Measurements from ENCODE around the gene RGP1. TPM values are rescaled to one million over a fixed set of nuclear protein-coding genes. Genes with fewer than 3 reads are reported as not detected.
A peak's percentile ranks its signal among the peaks of the same experiment; 100 is the strongest.

The RGP1 gene
- total RNA-seq, 1 experiment from 2014 or later = 26.6 TPM

DNA sequence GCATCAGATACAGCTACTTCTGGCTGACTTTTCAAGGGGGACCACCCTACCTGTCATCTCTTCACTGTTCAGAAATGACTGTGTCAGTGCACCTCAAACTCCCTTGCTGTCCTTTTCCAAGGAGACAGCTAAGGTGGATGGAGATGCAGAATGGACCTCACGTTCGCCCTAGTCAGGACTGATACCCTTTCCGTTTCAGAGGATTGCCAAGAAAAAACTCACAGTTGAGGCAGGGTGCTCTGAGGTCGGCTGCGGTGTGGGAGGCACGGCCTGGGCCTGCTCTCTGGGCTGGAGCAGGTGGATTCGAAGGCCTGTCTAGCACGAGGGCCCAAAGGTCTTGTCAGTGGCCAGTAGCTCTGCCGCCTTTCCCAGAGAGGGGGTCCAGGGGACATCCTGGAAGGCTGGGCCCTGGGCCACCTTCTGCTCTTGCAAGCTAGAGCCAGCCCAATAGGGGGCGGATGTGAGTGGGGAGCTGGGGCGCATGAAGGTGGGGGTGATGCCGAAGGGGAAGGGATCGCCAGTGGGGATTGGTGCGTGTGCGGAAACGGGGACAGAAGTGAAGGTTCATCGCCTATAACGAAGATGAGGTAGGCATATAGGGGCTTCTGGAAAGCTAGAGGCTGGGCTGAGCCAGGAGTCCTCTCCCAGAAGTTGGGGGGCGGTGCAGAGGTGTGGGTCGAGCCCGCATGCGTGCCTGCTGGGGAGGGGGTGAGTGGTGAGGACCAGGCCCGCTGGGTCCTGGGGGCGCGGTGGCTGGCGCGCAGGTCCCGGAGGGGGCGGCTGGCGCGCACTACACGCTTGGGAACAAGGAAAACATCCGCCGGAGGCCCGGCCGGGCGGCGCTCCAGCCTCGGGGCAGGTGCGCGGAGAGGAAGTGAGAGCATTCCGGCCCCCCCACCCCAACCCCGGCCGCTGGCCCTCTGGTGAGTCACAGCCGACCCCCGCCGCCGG is 7.5 kb downstream of the RGP1 start:
- peaks cover 30% of the 10 kb centered on the region for H3K4me1 Mint-ChIP-seq (ENCODE audit: low read depth, unreplicated experiment)

DNA sequence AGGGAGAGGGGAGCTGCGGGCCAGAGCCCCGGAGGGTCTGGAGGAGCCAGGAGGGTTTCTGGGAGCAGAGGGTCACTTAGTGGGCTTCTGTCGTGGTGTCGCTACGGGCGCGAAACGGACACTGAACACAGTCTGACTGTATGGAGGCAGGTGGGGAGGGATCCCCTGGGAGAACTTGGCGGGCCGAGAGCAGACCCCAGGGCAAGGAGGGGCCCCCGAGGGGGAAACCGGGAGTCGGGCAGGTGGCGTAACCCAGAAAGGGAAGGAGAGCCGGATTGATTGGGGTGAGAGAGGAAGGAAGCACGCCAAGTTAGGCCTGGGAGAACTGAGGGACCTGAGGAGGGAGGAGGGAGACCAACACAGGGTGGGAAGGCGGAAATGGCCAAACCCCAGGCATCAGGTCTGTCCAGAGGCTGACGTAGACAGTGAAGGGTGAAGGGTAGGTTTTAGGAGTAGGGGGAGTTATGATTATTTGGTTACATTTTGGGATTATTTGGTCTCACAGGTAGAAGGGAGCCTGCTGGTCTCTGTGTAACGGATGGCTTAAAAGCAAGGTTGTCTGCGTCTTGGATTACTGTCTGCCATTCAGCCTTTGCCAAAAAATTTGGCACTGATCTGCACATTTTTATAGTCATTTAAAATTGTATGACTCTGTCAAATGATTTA is 8.3 kb downstream of the RGP1 start:
- H3K36me3 Mint-ChIP-seq (ENCODE audit: insufficient read depth, unreplicated experiment) = peaks cover 56% of the 10 kb centered on the region
- H3K9me3 Mint-ChIP-seq (ENCODE audit: low read depth, unreplicated experiment) = no peaks in the 10 kb centered on the region
- H3K4me1 Mint-ChIP-seq (ENCODE audit: low read depth, unreplicated experiment) = peaks cover 38% of the 10 kb centered on the region
- TF ChIP-seq, protein P1, sequence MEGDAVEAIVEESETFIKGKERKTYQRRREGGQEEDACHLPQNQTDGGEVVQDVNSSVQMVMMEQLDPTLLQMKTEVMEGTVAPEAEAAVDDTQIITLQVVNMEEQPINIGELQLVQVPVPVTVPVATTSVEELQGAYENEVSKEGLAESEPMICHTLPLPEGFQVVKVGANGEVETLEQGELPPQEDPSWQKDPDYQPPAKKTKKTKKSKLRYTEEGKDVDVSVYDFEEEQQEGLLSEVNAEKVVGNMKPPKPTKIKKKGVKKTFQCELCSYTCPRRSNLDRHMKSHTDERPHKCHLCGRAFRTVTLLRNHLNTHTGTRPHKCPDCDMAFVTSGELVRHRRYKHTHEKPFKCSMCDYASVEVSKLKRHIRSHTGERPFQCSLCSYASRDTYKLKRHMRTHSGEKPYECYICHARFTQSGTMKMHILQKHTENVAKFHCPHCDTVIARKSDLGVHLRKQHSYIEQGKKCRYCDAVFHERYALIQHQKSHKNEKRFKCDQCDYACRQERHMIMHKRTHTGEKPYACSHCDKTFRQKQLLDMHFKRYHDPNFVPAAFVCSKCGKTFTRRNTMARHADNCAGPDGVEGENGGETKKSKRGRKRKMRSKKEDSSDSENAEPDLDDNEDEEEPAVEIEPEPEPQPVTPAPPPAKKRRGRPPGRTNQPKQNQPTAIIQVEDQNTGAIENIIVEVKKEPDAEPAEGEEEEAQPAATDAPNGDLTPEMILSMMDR (IDR thresholded peaks at IDR 0.05; ENCODE audit: unreplicated experiment) = no peak
- peak overlapping the region; percentile 89 for H3K4me3 Mint-ChIP-seq (ENCODE audit: low read depth, unreplicated experiment)
- no peaks in the 10 kb centered on the region for H3K27me3 Mint-ChIP-seq (ENCODE audit: unreplicated experiment)
- H3K27ac Mint-ChIP-seq (ENCODE audit: unreplicated experiment) = peak overlapping the region; percentile 65
- CTCF ChIA-PET = interaction anchor here (0.6 to 1.2 kb wide), 3 partner anchors 33 to 1187 kb away, joined by 4 to 6 read pairs (median 4); no protein-coding TSS in a partner anchor
- peak; percentile 62 for DNase-seq
- BruUV-seq (replicated peaks) = no TSS peak
- intact Hi-C loops (cut with micrococcal nuclease; ENCODE audit: unreplicated experiment) = no loop called here

More for the DNA sequence above, 7.5 kb downstream of the RGP1 start:
- TF ChIP-seq, protein P1 (IDR thresholded peaks at IDR 0.05; ENCODE audit: unreplicated experiment) = peak; percentile 67
- CTCF ChIA-PET = interaction anchor here (0.6 to 1.2 kb wide), 5 partner anchors 21 to 1186 kb away, joined by 4 to 6 read pairs (median 4); partner anchors contain the start of genes CREB3 and TLN1
- peak; percentile 80 for DNase-seq
- peak overlapping the region; percentile 89 for H3K4me3 Mint-ChIP-seq (ENCODE audit: low read depth, unreplicated experiment)
- intact Hi-C loops (cut with micrococcal nuclease; ENCODE audit: unreplicated experiment) = no loop called here
- no peaks in the 10 kb centered on the region for H3K9me3 Mint-ChIP-seq (ENCODE audit: low read depth, unreplicated experiment)
- H3K36me3 Mint-ChIP-seq (ENCODE audit: insufficient read depth, unreplicated experiment) = peaks cover 51% of the 10 kb centered on the region
- H3K27me3 Mint-ChIP-seq (ENCODE audit: unreplicated experiment) = no peaks in the 10 kb centered on the region
- H3K27ac Mint-ChIP-seq (ENCODE audit: unreplicated experiment) = peak overlapping the region; percentile 65
- BruUV-seq (replicated peaks) = TSS peak; percentile 29

DNA sequence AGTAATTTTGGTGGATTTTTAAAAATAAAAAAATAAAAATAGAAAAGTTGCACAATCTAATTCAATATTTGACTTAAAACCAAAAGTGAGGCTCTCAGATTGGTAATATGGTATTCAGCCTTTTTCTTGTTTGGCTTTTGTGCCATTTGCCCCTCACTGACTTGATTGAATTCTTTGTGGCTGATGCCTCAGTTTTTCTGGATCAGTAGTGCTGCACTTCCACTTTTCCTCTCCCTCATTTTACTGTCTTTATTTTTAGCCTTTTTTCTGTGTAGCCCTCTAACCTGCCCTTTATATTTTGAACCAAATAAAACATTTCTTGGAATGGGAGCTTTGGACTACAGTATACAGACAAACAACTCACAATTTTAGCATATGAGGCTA is 8.8 kb downstream of the RGP1 start:
- CTCF ChIA-PET = no interaction called here
- peaks cover 38% of the 10 kb centered on the region for H3K4me1 Mint-ChIP-seq (ENCODE audit: low read depth, unreplicated experiment)
- no peaks in the 10 kb centered on the region for H3K9me3 Mint-ChIP-seq (ENCODE audit: low read depth, unreplicated experiment)
- H3K4me3 Mint-ChIP-seq (ENCODE audit: low read depth, unreplicated experiment) = peak overlapping the region; percentile 89
- intact Hi-C loops (cut with micrococcal nuclease; ENCODE audit: unreplicated experiment) = no loop called here
- no peak for DNase-seq
- H3K36me3 Mint-ChIP-seq (ENCODE audit: insufficient read depth, unreplicated experiment) = peaks cover 56% of the 10 kb centered on the region
- H3K27me3 Mint-ChIP-seq (ENCODE audit: unreplicated experiment) = no peaks in the 10 kb centered on the region
- peak overlapping the region; percentile 65 for H3K27ac Mint-ChIP-seq (ENCODE audit: unreplicated experiment)
- TF ChIP-seq, protein P1 (IDR thresholded peaks at IDR 0.05; ENCODE audit: unreplicated experiment) = no peak
- BruUV-seq (replicated peaks) = no TSS peak

DNA sequence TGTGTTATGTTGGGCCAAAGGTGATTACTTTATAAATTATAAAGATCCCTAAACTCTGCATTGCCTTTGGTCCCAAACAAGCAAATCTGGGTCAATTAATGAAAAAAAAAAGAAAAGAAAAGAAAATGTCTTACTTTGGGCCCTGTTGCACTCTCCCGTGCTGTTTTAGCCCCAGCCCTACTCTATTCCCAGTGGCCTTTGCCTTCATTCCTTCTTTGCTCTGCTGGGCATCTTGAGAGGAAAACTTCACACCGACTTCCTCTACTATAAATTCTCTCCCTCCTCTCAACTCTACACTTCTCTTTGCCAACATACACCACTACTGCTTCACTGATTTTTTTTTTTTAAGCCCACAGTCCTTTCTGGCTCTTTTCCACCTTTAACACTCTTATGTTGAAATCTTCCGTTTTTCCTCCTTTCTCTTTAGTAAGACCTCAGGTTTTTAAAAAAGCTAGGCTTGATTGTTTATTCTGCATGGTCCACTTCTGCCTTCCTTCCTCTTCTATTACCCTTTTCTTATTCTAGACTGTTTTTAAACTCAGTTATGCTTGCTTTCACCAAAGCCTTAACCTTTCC is 9.5 kb downstream of the RGP1 start:
- no peak for DNase-seq
- H3K36me3 Mint-ChIP-seq (ENCODE audit: insufficient read depth, unreplicated experiment) = peaks cover 50% of the 10 kb centered on the region
- no peaks in the 10 kb centered on the region for H3K27me3 Mint-ChIP-seq (ENCODE audit: unreplicated experiment)
- intact Hi-C loops (cut with micrococcal nuclease; ENCODE audit: unreplicated experiment) = no loop called here
- H3K27ac Mint-ChIP-seq (ENCODE audit: unreplicated experiment) = peak overlapping the region; percentile 65
- H3K9me3 Mint-ChIP-seq (ENCODE audit: low read depth, unreplicated experiment) = no peaks in the 10 kb centered on the region
- peak overlapping the region; percentile 89 for H3K4me3 Mint-ChIP-seq (ENCODE audit: low read depth, unreplicated experiment)
- H3K4me1 Mint-ChIP-seq (ENCODE audit: low read depth, unreplicated experiment) = peaks cover 38% of the 10 kb centered on the region
- TSS peak; percentile 43 for BruUV-seq (replicated peaks)
- TF ChIP-seq, protein P1 (IDR thresholded peaks at IDR 0.05; ENCODE audit: unreplicated experiment) = no peak
- CTCF ChIA-PET = no interaction called here

All from Calu3 (cell line).